CD8-positive, alpha-beta memory T cell (primary cell): ENCODE measurements around the gene TRIM63. TPM values are rescaled to one million over a fixed set of nuclear protein-coding genes. Genes with fewer than 3 reads are reported as not detected.

Source experiments
- CTCF ChIA-PET: fragments of 350-600 bp; sonication (Branson Sonifier 250); formaldehyde crosslinking; loops from one replicate; lab custom pipeline; 2021; ENCODE audit warnings: antibody characterized with exemption; lab: Charles Lee
- POLR2A ChIA-PET: fragments of 350-600 bp; sonication (Branson Sonifier 250); formaldehyde crosslinking; loops from one replicate; lab custom pipeline; 2021; ENCODE audit warnings: antibody characterized with exemption; lab: Charles Lee
- DNase-seq, 5 donors: peaks; one replicate each; pipeline versions ENCODE4 v3.0.0 to v3.0.0-alpha.2; 2020 to 2022; ENCODE audit warnings: mixed read lengths in 1 of 5
- H3K27ac ChIP-seq: one replicate; pipeline ENCODE4 v1.7.0; 2013; ENCODE audit warnings: low read depth, mild to moderate bottlenecking, low read length, moderate library complexity
- H3K27me3 ChIP-seq: 2 replicates; pipeline ENCODE4 v1.7.0; 2013; ENCODE audit warnings: low read length, mild to moderate bottlenecking; ENCODE audit not compliant: insufficient read depth, poor library complexity, severe bottlenecking
- H3K36me3 ChIP-seq: 2 replicates; pipeline ENCODE4 v1.7.0; 2013; ENCODE audit warnings: mild to moderate bottlenecking, low read length, moderate library complexity; ENCODE audit not compliant: insufficient read depth
- H3K4me1 ChIP-seq: 2 replicates; pipeline ENCODE4 v1.7.0; 2013; ENCODE audit warnings: mild to moderate bottlenecking, low read length, moderate library complexity; ENCODE audit not compliant: insufficient read depth
- H3K4me3 ChIP-seq: 2 replicates; pipeline ENCODE4 v1.7.0; 2013; ENCODE audit warnings: mild to moderate bottlenecking, low read length
- H3K9me3 ChIP-seq: 2 replicates; pipeline ENCODE4 v1.7.0; 2013; ENCODE audit warnings: mild to moderate bottlenecking, low read length
- H3K27ac Mint-ChIP-seq, 8 donors: one replicate each; pipeline ENCODE4 v1.8.0; 2020 to 2021; ENCODE audit warnings: mixed read lengths in 8 of 8, mild to moderate bottlenecking in 6 of 8, inconsistent platforms in 3 of 8, moderate library complexity in 3 of 8
- H3K27me3 Mint-ChIP-seq, 2 donors: one replicate each; pipeline ENCODE4 v1.8.0; 2020 to 2021; ENCODE audit warnings: mixed read lengths in 2 of 2, mild to moderate bottlenecking in 1 of 2, moderate library complexity in 1 of 2
- H3K36me3 Mint-ChIP-seq, 3 donors: one replicate each; pipeline ENCODE4 v1.8.0; 2020 to 2021; ENCODE audit warnings: mixed read lengths in 3 of 3, inconsistent platforms in 1 of 3, mild to moderate bottlenecking in 1 of 3
- H3K4me1 Mint-ChIP-seq, 3 donors: one replicate each; pipeline ENCODE4 v1.8.0; 2020 to 2021; ENCODE audit warnings: mixed read lengths in 3 of 3, inconsistent platforms in 1 of 3, mild to moderate bottlenecking in 1 of 3
- H3K4me3 Mint-ChIP-seq, 7 donors: one replicate each; pipeline ENCODE4 v1.8.0; 2020 to 2021; ENCODE audit warnings: mixed read lengths in 7 of 7, mild to moderate bottlenecking in 6 of 7, moderate library complexity in 4 of 7, inconsistent platforms in 2 of 7
- H3K9me3 Mint-ChIP-seq, 5 donors: one replicate each; pipeline ENCODE4 v1.8.0; 2020 to 2022; ENCODE audit warnings: mixed read lengths in 5 of 5, mild to moderate bottlenecking in 3 of 5, moderate library complexity in 2 of 5, inconsistent platforms in 1 of 5
- polyA plus RNA-seq: library from polyadenylated mRNA; unstranded; fragments of 300-500 nt; fragmentation: Illumina TruSeq; gene quantifications from one replicate; pipeline ENCODE4 v1.2.3, GENCODE V29; 2021
- total RNA-seq, 2 experiments: library from RNA; stranded (reverse); gene quantifications; one replicate each; pipeline ENCODE4 v1.2.3, GENCODE V29; 2021

TRIM63 gene
- total and polyA plus RNA-seq, 3 experiments from 2014 or later: not detected

GRCh38 chr1:26075421-26076144 is 8.2 kb upstream of the TRIM63 start:
- Mint-ChIP-seq H3K4me3 (no peak overlapping the region), H3K27me3 (peaks cover 20 to 60% of the 10 kb centered on the region in 2 donors), H3K9me3 (no peaks in the 10 kb centered on the region), H3K27ac (no peak overlapping the region), H3K36me3 (peaks cover 0 to 7% (median 1%) of the 10 kb centered on the region in 3 donors), H3K4me1 (peaks cover 0 to 6% (median 1%) of the 10 kb centered on the region in 3 donors)
- Histone ChIP-seq H3K27ac (no peak overlapping the region), H3K4me1 (no peaks in the 10 kb centered on the region), H3K27me3 (peaks cover 6% of the 10 kb centered on the region), H3K4me3 (no peak overlapping the region), H3K36me3 (no peaks in the 10 kb centered on the region), H3K9me3 (no peaks in the 10 kb centered on the region)
- no peak for DNase-seq
- ChIA-PET POLR2A (no interaction called here), CTCF (no interaction called here)

GRCh38 chr1:26072305-26072704 is 4.9 kb upstream of the TRIM63 start:
- POLR2A ChIA-PET: no interaction called here
- H3K27ac Mint-ChIP-seq: no peak overlapping the region
- H3K36me3 Mint-ChIP-seq: peaks cover 0 to 6% (median 1%) of the 10 kb centered on the region in 3 donors
- Histone ChIP-seq H3K27ac (no peak overlapping the region), H3K4me1 (no peaks in the 10 kb centered on the region), H3K4me3 (no peak overlapping the region), H3K27me3 (peaks cover 6% of the 10 kb centered on the region), H3K36me3 (no peaks in the 10 kb centered on the region), H3K9me3 (no peaks in the 10 kb centered on the region)
- no peaks in the 10 kb centered on the region for H3K9me3 Mint-ChIP-seq
- peaks cover 23 to 61% of the 10 kb centered on the region in 2 donors for H3K27me3 Mint-ChIP-seq
- no peak for DNase-seq
- CTCF ChIA-PET: no interaction called here
- no peak overlapping the region for H3K4me3 Mint-ChIP-seq
- H3K4me1 Mint-ChIP-seq: peaks cover 0 to 6% (median 1%) of the 10 kb centered on the region in 3 donors

GRCh38 chr1:26070963-26071342 is 3.5 kb upstream of the TRIM63 start:
- no peaks in the 10 kb centered on the region for H3K4me1 ChIP-seq
- Mint-ChIP-seq H3K4me1 (peaks cover 0 to 6% (median 1%) of the 10 kb centered on the region in 3 donors), H3K27me3 (peaks cover 21 to 59% of the 10 kb centered on the region in 2 donors), H3K9me3 (no peaks in the 10 kb centered on the region), H3K4me3 (no peak overlapping the region), H3K27ac (no peak overlapping the region), H3K36me3 (no peaks in the 10 kb centered on the region)
- no peak overlapping the region for H3K27ac ChIP-seq
- H3K4me3 ChIP-seq: no peak overlapping the region
- DNase-seq: no peak
- no peaks in the 10 kb centered on the region for H3K36me3 ChIP-seq
- ChIA-PET POLR2A (no interaction called here), CTCF (interaction anchor here (1.0 to 1.2 kb wide), 2 partner anchors 35 to 86 kb away, joined by 3 read pairs; no protein-coding TSS in a partner anchor)
- H3K9me3 ChIP-seq: no peaks in the 10 kb centered on the region
- peaks cover 6% of the 10 kb centered on the region for H3K27me3 ChIP-seq

GRCh38 chr1:26070296-26070962 is 3.0 kb upstream of the TRIM63 start:
- H3K4me3 ChIP-seq: no peak overlapping the region
- Mint-ChIP-seq H3K27ac (no peak overlapping the region), H3K4me3 (no peak overlapping the region), H3K4me1 (peaks cover 0 to 1% (median 0%) of the 10 kb centered on the region in 3 donors), H3K27me3 (peaks cover 19 to 58% of the 10 kb centered on the region in 2 donors), H3K9me3 (no peaks in the 10 kb centered on the region), H3K36me3 (no peaks in the 10 kb centered on the region)
- H3K9me3 ChIP-seq: no peaks in the 10 kb centered on the region
- no peaks in the 10 kb centered on the region for H3K36me3 ChIP-seq
- CTCF ChIA-PET: interaction anchor here (1.0 to 1.2 kb wide), 2 partner anchors 34 to 87 kb away, joined by 3 read pairs; no protein-coding TSS in a partner anchor
- H3K4me1 ChIP-seq: no peaks in the 10 kb centered on the region
- POLR2A ChIA-PET: no interaction called here
- no peak for DNase-seq
- H3K27me3 ChIP-seq: peaks cover 2% of the 10 kb centered on the region
- peak overlapping the region; percentile 40 for H3K27ac ChIP-seq

DNA sequence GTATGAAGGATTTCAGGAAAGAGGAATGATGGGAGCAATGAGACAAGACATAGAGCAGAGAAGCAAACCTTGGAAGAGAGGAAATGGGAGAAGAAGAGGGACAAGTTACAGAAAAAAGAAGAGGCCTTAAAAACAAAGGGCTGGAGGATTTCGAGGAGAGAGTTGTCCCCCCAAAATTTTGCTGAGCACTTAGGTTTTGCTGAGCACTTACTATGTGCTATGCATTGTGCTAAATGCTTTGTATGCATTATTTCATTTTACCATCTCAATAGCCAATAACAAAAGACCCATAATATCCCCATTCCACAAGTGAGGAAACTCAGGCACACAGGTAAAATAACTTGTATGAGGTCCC is 2.5 kb upstream of the TRIM63 start:
- ChIA-PET POLR2A (no interaction called here), CTCF (interaction anchor here (1.2 kb wide), 1 partner anchor 87 kb away, joined by 3 read pairs; no protein-coding TSS in a partner anchor)
- Mint-ChIP-seq H3K9me3 (no peaks in the 10 kb centered on the region), H3K36me3 (no peaks in the 10 kb centered on the region), H3K4me3 (no peak overlapping the region), H3K27ac (no peak overlapping the region), H3K4me1 (no peaks in the 10 kb centered on the region), H3K27me3 (peaks cover 19 to 56% of the 10 kb centered on the region in 2 donors)
- Histone ChIP-seq H3K36me3 (no peaks in the 10 kb centered on the region), H3K4me3 (no peak overlapping the region), H3K9me3 (no peaks in the 10 kb centered on the region), H3K4me1 (no peaks in the 10 kb centered on the region), H3K27ac (peak overlapping the region; percentile 40), H3K27me3 (no peaks in the 10 kb centered on the region)
- DNase-seq: no peak

GRCh38 chr1:26066857-26067256 is 573 bp downstream of the TRIM63 start:
- peak overlapping the region; percentile 16 for H3K27ac ChIP-seq
- Mint-ChIP-seq H3K4me3 (no peak overlapping the region), H3K27me3 (peaks cover 6 to 49% of the 10 kb centered on the region in 2 donors), H3K4me1 (no peaks in the 10 kb centered on the region), H3K9me3 (no peaks in the 10 kb centered on the region), H3K27ac (no peak overlapping the region), H3K36me3 (no peaks in the 10 kb centered on the region)
- H3K9me3 ChIP-seq: no peaks in the 10 kb centered on the region
- no peak overlapping the region for H3K4me3 ChIP-seq
- no peaks in the 10 kb centered on the region for H3K4me1 ChIP-seq
- no peak for DNase-seq
- no peaks in the 10 kb centered on the region for H3K36me3 ChIP-seq
- ChIA-PET POLR2A (no interaction called here), CTCF (interaction anchor here (1.2 kb wide), 1 partner anchor 172 kb away, joined by 4 read pairs; no protein-coding TSS in a partner anchor)
- no peaks in the 10 kb centered on the region for H3K27me3 ChIP-seq

GRCh38 chr1:26066160-26066559 is 1.3 kb downstream of the TRIM63 start:
- no peak overlapping the region for H3K4me3 Mint-ChIP-seq
- H3K27me3 Mint-ChIP-seq: peaks cover 5 to 48% of the 10 kb centered on the region in 2 donors
- H3K27ac Mint-ChIP-seq: no peak overlapping the region
- no peaks in the 10 kb centered on the region for H3K36me3 Mint-ChIP-seq
- no peaks in the 10 kb centered on the region for H3K9me3 Mint-ChIP-seq
- Histone ChIP-seq H3K27me3 (no peaks in the 10 kb centered on the region), H3K27ac (no peak overlapping the region), H3K9me3 (no peaks in the 10 kb centered on the region), H3K36me3 (no peaks in the 10 kb centered on the region), H3K4me1 (no peaks in the 10 kb centered on the region), H3K4me3 (no peak overlapping the region)
- DNase-seq: no peak
- ChIA-PET CTCF (interaction anchor here (1.2 kb wide), 1 partner anchor 171 kb away, joined by 4 read pairs; no protein-coding TSS in a partner anchor), POLR2A (no interaction called here)
- no peaks in the 10 kb centered on the region for H3K4me1 Mint-ChIP-seq

DNA sequence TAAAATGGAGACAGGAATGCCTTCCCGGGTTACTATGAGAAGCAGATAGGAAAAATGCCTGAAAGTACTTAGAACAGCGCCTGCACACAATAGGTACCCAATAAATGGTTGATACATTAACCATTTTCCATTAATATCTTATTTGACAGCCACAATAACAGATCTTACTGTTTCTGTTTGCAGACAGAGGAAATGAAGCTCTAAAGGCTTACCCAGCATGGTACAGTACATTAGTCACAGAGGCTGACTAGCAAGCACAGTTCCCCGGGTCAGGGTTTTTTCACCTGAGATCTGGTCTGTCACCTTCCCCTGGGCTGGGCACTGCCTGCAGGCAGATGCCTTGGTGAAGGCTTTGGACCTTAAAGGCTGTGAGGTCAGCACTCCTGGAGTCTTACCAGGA is 2.9 kb downstream of the TRIM63 start:
- Histone ChIP-seq H3K9me3 (no peaks in the 10 kb centered on the region), H3K4me3 (no peak overlapping the region), H3K27me3 (peaks cover 4% of the 10 kb centered on the region), H3K36me3 (no peaks in the 10 kb centered on the region), H3K27ac (no peak overlapping the region), H3K4me1 (no peaks in the 10 kb centered on the region)
- ChIA-PET CTCF (no interaction called here), POLR2A (no interaction called here)
- Mint-ChIP-seq H3K27me3 (peaks cover 7 to 51% of the 10 kb centered on the region in 2 donors), H3K9me3 (no peaks in the 10 kb centered on the region), H3K4me1 (no peaks in the 10 kb centered on the region), H3K27ac (no peak overlapping the region), H3K4me3 (no peak overlapping the region), H3K36me3 (no peaks in the 10 kb centered on the region)
- DNase-seq: no peak
